ENCODE measurements around the gene VWF. TPM values are rescaled to one million over a fixed set of nuclear protein-coding genes. Genes with fewer than 3 reads are reported as not detected.

The VWF gene
- total RNA-seq, 4 donors from 2014 or later: 94.3 to 261 (median 162) TPM

DNA sequence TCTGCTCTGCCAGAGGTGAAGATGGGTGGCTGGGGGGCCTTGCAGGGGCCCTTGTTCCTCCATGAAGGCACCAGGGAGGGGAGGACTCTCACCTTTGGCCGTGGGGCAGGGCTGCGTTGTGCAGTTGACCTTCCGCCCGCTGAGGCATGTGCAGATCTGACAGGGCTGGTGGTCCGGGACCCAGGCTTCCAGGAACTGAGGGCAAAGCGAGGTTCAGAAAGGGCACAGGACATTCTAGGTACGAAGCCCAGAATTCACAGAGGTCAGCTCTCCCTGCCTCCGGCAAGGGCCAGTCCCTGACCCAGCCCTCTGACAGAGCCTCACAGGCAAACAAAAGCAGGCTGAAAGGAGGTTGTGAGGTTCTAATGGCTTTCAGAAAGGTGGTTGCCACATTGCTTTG, 139.0 kb downstream of the VWF start:
- no peak overlapping the region for H3K4me3 ChIP-seq
- H3K27ac ChIP-seq: no peak overlapping the region
- H3K4me1 ChIP-seq: peaks cover 0 to 6% (median 0%) of the 10 kb centered on the region in 3 donors
- H3K27me3 ChIP-seq: no peaks in the 10 kb centered on the region
- no peak for ATAC-seq
- no CpG with 5 or more reads among the region's 8 CpGs for WGBS, 2 donors (ENCODE audit: low coverage in 1 of 2)
- TF ChIP-seq POLR2A (IDR thresholded peaks at IDR 0.05): no peak
- no peak for TF ChIP-seq EP300 (IDR thresholded peaks at IDR 0.05)
- TF ChIP-seq, protein P1, sequence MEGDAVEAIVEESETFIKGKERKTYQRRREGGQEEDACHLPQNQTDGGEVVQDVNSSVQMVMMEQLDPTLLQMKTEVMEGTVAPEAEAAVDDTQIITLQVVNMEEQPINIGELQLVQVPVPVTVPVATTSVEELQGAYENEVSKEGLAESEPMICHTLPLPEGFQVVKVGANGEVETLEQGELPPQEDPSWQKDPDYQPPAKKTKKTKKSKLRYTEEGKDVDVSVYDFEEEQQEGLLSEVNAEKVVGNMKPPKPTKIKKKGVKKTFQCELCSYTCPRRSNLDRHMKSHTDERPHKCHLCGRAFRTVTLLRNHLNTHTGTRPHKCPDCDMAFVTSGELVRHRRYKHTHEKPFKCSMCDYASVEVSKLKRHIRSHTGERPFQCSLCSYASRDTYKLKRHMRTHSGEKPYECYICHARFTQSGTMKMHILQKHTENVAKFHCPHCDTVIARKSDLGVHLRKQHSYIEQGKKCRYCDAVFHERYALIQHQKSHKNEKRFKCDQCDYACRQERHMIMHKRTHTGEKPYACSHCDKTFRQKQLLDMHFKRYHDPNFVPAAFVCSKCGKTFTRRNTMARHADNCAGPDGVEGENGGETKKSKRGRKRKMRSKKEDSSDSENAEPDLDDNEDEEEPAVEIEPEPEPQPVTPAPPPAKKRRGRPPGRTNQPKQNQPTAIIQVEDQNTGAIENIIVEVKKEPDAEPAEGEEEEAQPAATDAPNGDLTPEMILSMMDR (IDR thresholded peaks at IDR 0.05): no peak
- TF ChIP-seq POLR2AphosphoS5 (IDR thresholded peaks at IDR 0.05): no peak
- H3K9me3 ChIP-seq: no peaks in the 10 kb centered on the region
- peaks cover 0 to 3% of the 10 kb centered on the region in 2 donors for H3K36me3 ChIP-seq

DNA sequence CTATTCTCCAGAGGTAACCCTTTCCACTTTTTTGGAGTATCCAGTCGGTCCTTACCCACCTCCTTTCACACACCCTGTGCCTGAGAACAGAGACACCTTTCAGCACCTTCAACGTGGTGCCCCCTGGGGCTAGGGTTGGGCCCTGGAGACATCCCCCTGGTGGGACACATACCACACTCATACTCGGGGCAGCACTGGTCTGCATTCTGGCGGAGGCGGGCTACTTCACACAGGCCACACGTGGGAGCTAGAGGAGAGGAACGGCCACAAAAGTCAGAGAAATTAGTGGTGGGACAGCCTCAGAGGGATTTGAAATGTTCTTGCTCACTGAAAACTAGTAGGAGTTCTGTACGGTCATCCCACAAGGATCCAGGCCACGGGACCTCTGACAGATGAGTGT, 139.6 kb downstream of the VWF start:
- no peak for ATAC-seq
- 50 to 72% methylated on average over 3 to 6 of the region's 9 CpGs for WGBS, 2 donors (ENCODE audit: low coverage in 1 of 2)
- no peaks in the 10 kb centered on the region for H3K27me3 ChIP-seq
- H3K9me3 ChIP-seq: no peaks in the 10 kb centered on the region
- H3K36me3 ChIP-seq: peaks cover 0 to 3% of the 10 kb centered on the region in 2 donors
- no peak overlapping the region for H3K4me3 ChIP-seq
- H3K27ac ChIP-seq: no peak overlapping the region
- TF ChIP-seq POLR2AphosphoS5 (IDR thresholded peaks at IDR 0.05): no peak
- no peak for TF ChIP-seq POLR2A (IDR thresholded peaks at IDR 0.05)
- TF ChIP-seq, protein P1 (IDR thresholded peaks at IDR 0.05): no peak
- H3K4me1 ChIP-seq: peaks cover 0 to 6% (median 0%) of the 10 kb centered on the region in 3 donors

DNA sequence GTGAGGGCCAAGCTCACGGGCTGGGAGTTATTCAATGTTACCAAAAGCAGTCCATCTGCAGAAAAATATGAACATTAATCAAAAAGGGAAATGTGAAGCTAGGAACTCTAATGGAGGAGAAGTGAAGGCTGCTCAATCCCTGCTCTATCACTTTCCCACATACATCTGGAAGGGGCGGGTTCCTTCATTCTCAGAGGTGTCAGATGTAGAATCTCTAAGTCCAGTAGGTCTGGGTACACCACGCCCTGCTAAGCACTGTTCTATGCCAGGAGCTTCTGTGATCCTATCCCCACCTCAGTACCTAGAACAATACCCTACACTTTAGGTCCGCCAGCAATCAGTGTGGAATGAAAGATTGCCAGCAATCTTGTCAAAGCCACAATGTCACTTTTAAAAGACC, 142.4 kb downstream of the VWF start:
- no peak for ATAC-seq
- TF ChIP-seq EP300 (IDR thresholded peaks at IDR 0.05) (no peak), POLR2A (IDR thresholded peaks at IDR 0.05) (no peak), POLR2AphosphoS5 (IDR thresholded peaks at IDR 0.05) (no peak)
- TF ChIP-seq, protein P1 (IDR thresholded peaks at IDR 0.05): no peak
- Histone ChIP-seq H3K9me3 (no peaks in the 10 kb centered on the region), H3K4me1 (no peaks in the 10 kb centered on the region), H3K27ac (no peak overlapping the region), H3K4me3 (no peak overlapping the region), H3K27me3 (no peaks in the 10 kb centered on the region), H3K36me3 (peaks cover 0 to 3% of the 10 kb centered on the region in 2 donors)
- 65 to 83% methylated on average over 3 of the region's 4 CpGs for WGBS, 2 donors (ENCODE audit: low coverage in 1 of 2)

DNA sequence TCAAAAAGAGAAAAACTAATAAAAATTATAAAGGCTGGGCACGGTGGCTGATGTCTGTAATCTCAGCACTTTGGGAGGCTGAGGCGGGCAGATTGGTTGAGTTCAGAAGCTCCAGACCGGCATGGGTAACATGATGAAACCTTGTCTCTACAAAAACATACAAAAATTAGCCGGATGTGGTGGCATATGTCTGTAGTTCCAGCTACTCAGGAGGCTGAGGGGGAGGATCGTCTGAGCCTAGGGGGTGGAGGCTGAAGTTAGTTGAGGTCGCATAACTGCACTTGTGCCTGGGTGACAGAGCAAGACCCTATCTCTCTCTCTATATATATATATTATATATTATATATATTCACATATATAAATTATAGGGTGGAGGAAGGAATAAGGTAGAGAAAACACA, 146.9 kb downstream of the VWF start:
- Histone ChIP-seq H3K9me3 (no peaks in the 10 kb centered on the region), H3K36me3 (no peaks in the 10 kb centered on the region), H3K27me3 (no peaks in the 10 kb centered on the region), H3K4me3 (no peak overlapping the region), H3K27ac (no peak overlapping the region), H3K4me1 (no peaks in the 10 kb centered on the region)
- TF ChIP-seq POLR2AphosphoS5 (IDR thresholded peaks at IDR 0.05) (no peak), POLR2A (IDR thresholded peaks at IDR 0.05) (no peak), EP300 (IDR thresholded peaks at IDR 0.05) (no peak)
- TF ChIP-seq, protein P1 (IDR thresholded peaks at IDR 0.05): no peak
- no peak for ATAC-seq
- WGBS, 2 donors (ENCODE audit: low coverage in 1 of 2): 73 to 90% methylated on average over 5 to 6 of the region's 6 CpGs

DNA sequence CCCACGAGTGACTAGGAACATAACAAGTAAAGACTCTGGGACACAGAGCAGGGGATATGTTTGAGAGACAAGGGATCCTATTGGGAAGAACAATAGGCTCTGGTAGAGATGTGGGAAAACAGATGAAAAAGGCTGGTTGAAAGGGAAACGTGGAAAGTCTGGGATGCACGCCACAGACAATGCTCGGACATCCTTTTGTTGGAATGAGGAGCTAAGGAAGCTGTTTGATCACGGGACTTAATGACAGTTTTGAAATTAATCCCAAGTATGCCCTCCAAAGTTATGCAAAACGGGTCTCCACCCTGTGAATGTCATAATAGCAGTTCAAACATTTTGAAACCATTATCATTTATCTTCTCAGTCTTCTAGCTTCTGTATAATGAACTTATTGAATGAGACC, 147.8 kb downstream of the VWF start:
- H3K9me3 ChIP-seq: no peaks in the 10 kb centered on the region
- H3K4me3 ChIP-seq: no peak overlapping the region
- TF ChIP-seq, protein P1 (IDR thresholded peaks at IDR 0.05): no peak
- no peak for TF ChIP-seq POLR2A (IDR thresholded peaks at IDR 0.05)
- TF ChIP-seq EP300 (IDR thresholded peaks at IDR 0.05): no peak
- no peak for TF ChIP-seq POLR2AphosphoS5 (IDR thresholded peaks at IDR 0.05)
- H3K27ac ChIP-seq: no peak overlapping the region
- WGBS, 2 donors (ENCODE audit: low coverage in 1 of 2): 38 to 54% methylated on average over 5 of the region's 6 CpGs
- no peaks in the 10 kb centered on the region for H3K27me3 ChIP-seq
- no peaks in the 10 kb centered on the region for H3K36me3 ChIP-seq
- no peak for ATAC-seq
- H3K4me1 ChIP-seq: no peaks in the 10 kb centered on the region

Data from gastroesophageal sphincter (tissue), 4 donors.